GM23338 (cell line): ENCODE results near the gene ARX. TPM values are rescaled to one million over a fixed set of nuclear protein-coding genes. Genes with fewer than 3 reads are reported as not detected.

ENCODE experiments used
- ATAC-seq: fragments of 200-7000 bp; cut with Tn5 transposase; 3 replicates; pipeline ENCODE4 v1.9.1; 2020
- DNase-seq: peaks from one replicate; pipeline ENCODE4 v3.0.0-alpha.2; 2015; ENCODE audit warnings: low spot score
- H2AFZ ChIP-seq: fragments of 200-600 bp; sonication (generic); 2 replicates; pipeline ENCODE4 v1.8.0; 2016; ENCODE audit warnings: antibody characterized with exemption, mild to moderate bottlenecking, moderate library complexity
- H3F3A ChIP-seq: fragments of 200-600 bp; sonication (generic); replicated peaks from 2 replicates; pipeline ENCODE4 v1.8.0; 2017; ENCODE audit warnings: antibody characterized with exemption, mixed run types, low read depth
- H3K27ac ChIP-seq: fragments of 200-600 bp; sonication (generic); 2 replicates; pipeline ENCODE4 v1.6.1; 2016; ENCODE audit warnings: low read depth
- H3K27me3 ChIP-seq: fragments of 200-600 bp; sonication (generic); 2 replicates; pipeline ENCODE4 v1.8.0; 2016; ENCODE audit warnings: mild to moderate bottlenecking, mixed run types, moderate library complexity; ENCODE audit not compliant: insufficient read depth
- H3K36me3 ChIP-seq: fragments of 200-600 bp; sonication (generic); 2 replicates; pipeline ENCODE4 v1.8.0; 2016; ENCODE audit warnings: mild to moderate bottlenecking; ENCODE audit not compliant: insufficient read depth
- H3K4me1 ChIP-seq: fragments of 200-600 bp; sonication (generic); 2 replicates; pipeline ENCODE4 v1.8.0; 2016; ENCODE audit warnings: mild to moderate bottlenecking, moderate library complexity; ENCODE audit not compliant: insufficient read depth
- H3K4me2 ChIP-seq: fragments of 200-600 bp; sonication (generic); 2 replicates; pipeline ENCODE4 v1.7.1; 2017; ENCODE audit warnings: mixed run types
- H3K4me3 ChIP-seq: fragments of 200-600 bp; sonication (generic); 2 replicates; pipeline ENCODE4 v1.6.1; 2016; ENCODE audit warnings: mixed run types
- H3K79me2 ChIP-seq: fragments of 200-600 bp; sonication (generic); replicated peaks from 2 replicates; pipeline ENCODE4 v1.8.0; 2017; ENCODE audit warnings: mild to moderate bottlenecking; ENCODE audit not compliant: insufficient read depth
- H3K9me2 ChIP-seq: fragments of 200-600 bp; sonication (generic); 2 replicates; pipeline ENCODE4 v1.8.0; 2017; ENCODE audit not compliant: insufficient read depth
- H4K20me1 ChIP-seq: fragments of 200-600 bp; sonication (generic); replicated peaks from 2 replicates; pipeline ENCODE4 v1.8.0; 2017; ENCODE audit warnings: mild to moderate bottlenecking; ENCODE audit not compliant: insufficient read depth
- H3K27ac Mint-ChIP-seq: 2 replicates; pipeline ENCODE4 v1.8.0; 2020; ENCODE audit warnings: inconsistent platforms, mild to moderate bottlenecking, moderate library complexity, mixed read lengths
- H3K27me3 Mint-ChIP-seq: 3 replicates; pipeline ENCODE4 v1.8.0; 2022; ENCODE audit warnings: low read depth, mild to moderate bottlenecking, moderate library complexity, mixed read lengths, inconsistent platforms; ENCODE audit not compliant: insufficient read depth, poor library complexity
- H3K36me3 Mint-ChIP-seq: 3 replicates; pipeline ENCODE4 v1.8.0; 2021; ENCODE audit warnings: low read depth, mild to moderate bottlenecking, inconsistent platforms, moderate library complexity, mixed read lengths
- H3K4me1 Mint-ChIP-seq: 3 replicates; pipeline ENCODE4 v1.8.0; 2020; ENCODE audit warnings: mild to moderate bottlenecking, inconsistent platforms, mixed read lengths
- H3K4me3 Mint-ChIP-seq: 3 replicates; pipeline ENCODE4 v1.8.0; 2021; ENCODE audit warnings: moderate library complexity, mild to moderate bottlenecking, inconsistent platforms, mixed read lengths
- H3K9me3 Mint-ChIP-seq: 3 replicates; pipeline ENCODE4 v1.8.0; 2020; ENCODE audit warnings: moderate library complexity, mild to moderate bottlenecking, inconsistent platforms, mixed read lengths
- EZH2 ChIP-seq: fragments of 200-600 bp; sonication (generic); IDR thresholded peaks from one replicate; pipeline ENCODE4 v1.8.0; 2017; ENCODE audit warnings: antibody characterized with exemption, mild to moderate bottlenecking, low read depth; ENCODE audit not compliant: unreplicated experiment
- EZH2phosphoT487 ChIP-seq: fragments of 200-600 bp; sonication (generic); IDR thresholded peaks from one replicate; pipeline ENCODE4 v1.8.1; 2018; ENCODE audit warnings: antibody characterized with exemption; ENCODE audit not compliant: unreplicated experiment
- JUNB ChIP-seq: IDR thresholded peaks from one replicate; pipeline ENCODE4 v1.6.1; 2016; ENCODE audit warnings: antibody characterized with exemption; ENCODE audit not compliant: unreplicated experiment
- NANOG ChIP-seq: IDR thresholded peaks from 2 replicates; pipeline ENCODE4 v1.6.1; 2016; ENCODE audit warnings: antibody characterized with exemption, borderline replicate concordance
- POLR2AphosphoS5 ChIP-seq: IDR thresholded peaks from 2 replicates; pipeline ENCODE4 v1.6.1; 2016; ENCODE audit warnings: antibody characterized with exemption, low read depth
- STAT1 ChIP-seq: IDR thresholded peaks from one replicate; pipeline ENCODE4 v1.6.1; 2016; ENCODE audit warnings: antibody characterized with exemption; ENCODE audit not compliant: unreplicated experiment
- ZNF114 ChIP-seq: fragments of 250-450 bp; sonication (Bioruptor Pico); IDR thresholded peaks from 2 replicates; pipeline ENCODE4 v1.5.0; 2020; ENCODE audit warnings: mild to moderate bottlenecking, moderate library complexity
- ZNF331 ChIP-seq: fragments of 250-450 bp; sonication (Bioruptor Pico); IDR thresholded peaks from 2 replicates; pipeline ENCODE4 v1.5.0; 2020; ENCODE audit warnings: low read depth, mild to moderate bottlenecking, moderate library complexity
- ZNF462 ChIP-seq: fragments of 250-450 bp; sonication (Bioruptor Pico); IDR thresholded peaks from 2 replicates; pipeline ENCODE4 v1.5.0; 2020; ENCODE audit warnings: mild to moderate bottlenecking, moderate library complexity
- polyA plus RNA-seq: library from polyadenylated mRNA; unstranded; fragments of >200 nt; fragmentation: Nextera tagmentation; extraction: Ambion mirVana; gene quantifications from 2 replicates; pipeline ENCODE4 v1.2.1, GENCODE V29; 2016
- total RNA-seq: library from RNA; depleted of rRNA; stranded (reverse); fragments of >200 nt; shearing (Covaris generic); gene quantifications from 2 replicates; pipeline ENCODE4 v1.2.3, GENCODE V29; 2014
- TF ChIP-seq, protein P1 (sequence below): IDR thresholded peaks from 2 replicates; pipeline ENCODE4 v1.6.1; 2016; ENCODE audit warnings: antibody characterized with exemption
- TF ChIP-seq, protein P2 (sequence below), 2 experiments: fragments of 200-600 bp in 1 of 2; sonication (generic) in 1 of 2; conservative IDR thresholded peaks; 2 replicates each; pipeline versions ENCODE4 v1.5.1 to v1.6.1; 2016 to 2017; ENCODE audit warnings: antibody characterized with exemption in 2 of 2, low read depth in 2 of 2, mild to moderate bottlenecking in 2 of 2, moderate library complexity in 1 of 2
- TF ChIP-seq, protein P3 (sequence below): IDR thresholded peaks from one replicate; pipeline ENCODE4 v1.6.1; 2018; ENCODE audit warnings: antibody characterized with exemption; ENCODE audit not compliant: unreplicated experiment

The ARX gene
- total and polyA plus RNA-seq, 2 experiments from 2014 or later, result 0.13 TPM; not detected in 1

DNA sequence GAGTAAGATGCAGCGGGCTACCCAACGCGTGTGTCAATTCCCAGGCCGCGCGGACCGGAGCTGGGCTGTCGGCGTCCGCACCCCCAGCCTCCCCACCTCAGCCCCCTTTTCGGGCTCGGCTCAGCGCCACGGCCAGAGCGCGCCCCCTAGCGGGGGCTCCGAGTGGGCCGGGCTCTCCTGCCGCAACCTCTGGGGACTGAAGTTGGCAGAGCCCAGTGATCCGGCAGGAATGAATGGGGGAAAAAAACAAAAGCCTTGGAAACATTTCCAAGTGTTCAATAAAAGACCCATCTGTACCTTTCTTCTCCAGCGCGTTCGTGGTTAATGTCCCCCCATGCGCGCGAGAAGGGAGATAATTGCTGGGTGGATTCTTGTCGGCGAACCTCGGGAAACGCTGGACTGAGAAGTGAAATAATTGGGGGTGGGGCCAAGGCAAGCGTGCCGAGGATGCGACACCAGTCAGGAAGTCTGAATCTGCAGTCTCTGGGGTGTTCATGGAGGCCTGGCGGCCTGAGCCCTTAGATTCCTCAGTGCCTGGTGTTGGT, 5.2 kb upstream of the ARX start (continued):
- TF ChIP-seq STAT1, result no peak

DNA sequence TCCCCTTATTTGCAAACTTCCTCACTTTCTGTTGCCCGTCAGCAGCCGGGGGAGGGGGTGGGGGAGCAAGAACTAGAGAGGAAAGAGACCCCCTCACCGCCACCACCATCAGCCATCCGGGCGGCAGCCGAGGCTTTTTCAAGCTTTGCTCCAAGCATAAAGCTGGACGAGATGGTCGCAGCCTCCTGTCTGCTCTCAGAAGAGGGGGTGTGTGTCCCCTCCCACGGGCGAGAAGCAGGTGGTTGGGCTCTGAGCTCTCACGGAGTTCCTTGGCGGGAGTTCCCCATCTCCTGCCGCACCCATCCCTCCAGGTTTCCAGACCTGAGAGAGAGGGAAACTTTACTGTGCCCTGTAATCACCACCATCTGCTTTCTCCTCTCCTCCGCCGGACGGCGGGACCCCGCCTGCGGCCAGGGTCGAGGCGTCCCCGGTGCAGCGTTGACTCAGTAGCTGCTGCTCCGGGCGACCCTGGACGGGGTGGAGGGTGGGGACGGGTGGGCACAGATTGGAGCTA, 4.7 kb upstream of the ARX start:
- no peaks in the 10 kb centered on the region for H3K9me3 Mint-ChIP-seq
- H3K36me3 ChIP-seq, result no peaks in the 10 kb centered on the region
- peaks cover 39% of the 10 kb centered on the region for H3K4me1 ChIP-seq
- H3K9me2 ChIP-seq, result no peaks in the 10 kb centered on the region
- H4K20me1 ChIP-seq, result no peaks in the 10 kb centered on the region
- peak; percentile 18 for ATAC-seq
- H3K36me3 Mint-ChIP-seq, result peaks cover 3% of the 10 kb centered on the region; the same call in 1 of the 3 replicates
- peaks cover 87% of the 10 kb centered on the region for H3K27me3 ChIP-seq
- H3K27me3 Mint-ChIP-seq, result peaks cover 87% of the 10 kb centered on the region
- H3K27ac Mint-ChIP-seq, result no peak overlapping the region
- H2AFZ ChIP-seq, result no peak overlapping the region
- H3K4me3 Mint-ChIP-seq, result peak overlapping the region; percentile 65
- peak overlapping the region; percentile 84 for H3K4me2 ChIP-seq
- no peak for DNase-seq
- no peak overlapping the region for H3K27ac ChIP-seq
- no peaks in the 10 kb centered on the region for H3F3A ChIP-seq
- peak overlapping the region; percentile 57 for H3K4me3 ChIP-seq
- no peaks in the 10 kb centered on the region for H3K79me2 ChIP-seq
- TF ChIP-seq NANOG, result no peak
- no peak for TF ChIP-seq EZH2
- TF ChIP-seq, protein P1, sequence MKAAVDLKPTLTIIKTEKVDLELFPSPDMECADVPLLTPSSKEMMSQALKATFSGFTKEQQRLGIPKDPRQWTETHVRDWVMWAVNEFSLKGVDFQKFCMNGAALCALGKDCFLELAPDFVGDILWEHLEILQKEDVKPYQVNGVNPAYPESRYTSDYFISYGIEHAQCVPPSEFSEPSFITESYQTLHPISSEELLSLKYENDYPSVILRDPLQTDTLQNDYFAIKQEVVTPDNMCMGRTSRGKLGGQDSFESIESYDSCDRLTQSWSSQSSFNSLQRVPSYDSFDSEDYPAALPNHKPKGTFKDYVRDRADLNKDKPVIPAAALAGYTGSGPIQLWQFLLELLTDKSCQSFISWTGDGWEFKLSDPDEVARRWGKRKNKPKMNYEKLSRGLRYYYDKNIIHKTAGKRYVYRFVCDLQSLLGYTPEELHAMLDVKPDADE, result no peak
- TF ChIP-seq, protein P2, sequence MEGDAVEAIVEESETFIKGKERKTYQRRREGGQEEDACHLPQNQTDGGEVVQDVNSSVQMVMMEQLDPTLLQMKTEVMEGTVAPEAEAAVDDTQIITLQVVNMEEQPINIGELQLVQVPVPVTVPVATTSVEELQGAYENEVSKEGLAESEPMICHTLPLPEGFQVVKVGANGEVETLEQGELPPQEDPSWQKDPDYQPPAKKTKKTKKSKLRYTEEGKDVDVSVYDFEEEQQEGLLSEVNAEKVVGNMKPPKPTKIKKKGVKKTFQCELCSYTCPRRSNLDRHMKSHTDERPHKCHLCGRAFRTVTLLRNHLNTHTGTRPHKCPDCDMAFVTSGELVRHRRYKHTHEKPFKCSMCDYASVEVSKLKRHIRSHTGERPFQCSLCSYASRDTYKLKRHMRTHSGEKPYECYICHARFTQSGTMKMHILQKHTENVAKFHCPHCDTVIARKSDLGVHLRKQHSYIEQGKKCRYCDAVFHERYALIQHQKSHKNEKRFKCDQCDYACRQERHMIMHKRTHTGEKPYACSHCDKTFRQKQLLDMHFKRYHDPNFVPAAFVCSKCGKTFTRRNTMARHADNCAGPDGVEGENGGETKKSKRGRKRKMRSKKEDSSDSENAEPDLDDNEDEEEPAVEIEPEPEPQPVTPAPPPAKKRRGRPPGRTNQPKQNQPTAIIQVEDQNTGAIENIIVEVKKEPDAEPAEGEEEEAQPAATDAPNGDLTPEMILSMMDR (conservative IDR thresholded peaks at IDR 0.05; ENCODE audit: low read depth in 2 of 2), result no peak
- no peak for TF ChIP-seq STAT1
- TF ChIP-seq, protein P3, sequence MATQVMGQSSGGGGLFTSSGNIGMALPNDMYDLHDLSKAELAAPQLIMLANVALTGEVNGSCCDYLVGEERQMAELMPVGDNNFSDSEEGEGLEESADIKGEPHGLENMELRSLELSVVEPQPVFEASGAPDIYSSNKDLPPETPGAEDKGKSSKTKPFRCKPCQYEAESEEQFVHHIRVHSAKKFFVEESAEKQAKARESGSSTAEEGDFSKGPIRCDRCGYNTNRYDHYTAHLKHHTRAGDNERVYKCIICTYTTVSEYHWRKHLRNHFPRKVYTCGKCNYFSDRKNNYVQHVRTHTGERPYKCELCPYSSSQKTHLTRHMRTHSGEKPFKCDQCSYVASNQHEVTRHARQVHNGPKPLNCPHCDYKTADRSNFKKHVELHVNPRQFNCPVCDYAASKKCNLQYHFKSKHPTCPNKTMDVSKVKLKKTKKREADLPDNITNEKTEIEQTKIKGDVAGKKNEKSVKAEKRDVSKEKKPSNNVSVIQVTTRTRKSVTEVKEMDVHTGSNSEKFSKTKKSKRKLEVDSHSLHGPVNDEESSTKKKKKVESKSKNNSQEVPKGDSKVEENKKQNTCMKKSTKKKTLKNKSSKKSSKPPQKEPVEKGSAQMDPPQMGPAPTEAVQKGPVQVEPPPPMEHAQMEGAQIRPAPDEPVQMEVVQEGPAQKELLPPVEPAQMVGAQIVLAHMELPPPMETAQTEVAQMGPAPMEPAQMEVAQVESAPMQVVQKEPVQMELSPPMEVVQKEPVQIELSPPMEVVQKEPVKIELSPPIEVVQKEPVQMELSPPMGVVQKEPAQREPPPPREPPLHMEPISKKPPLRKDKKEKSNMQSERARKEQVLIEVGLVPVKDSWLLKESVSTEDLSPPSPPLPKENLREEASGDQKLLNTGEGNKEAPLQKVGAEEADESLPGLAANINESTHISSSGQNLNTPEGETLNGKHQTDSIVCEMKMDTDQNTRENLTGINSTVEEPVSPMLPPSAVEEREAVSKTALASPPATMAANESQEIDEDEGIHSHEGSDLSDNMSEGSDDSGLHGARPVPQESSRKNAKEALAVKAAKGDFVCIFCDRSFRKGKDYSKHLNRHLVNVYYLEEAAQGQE, result no peak
- no peak for TF ChIP-seq ZNF114 (CRISPR knock-in tag)
- TF ChIP-seq ZNF331, result no peak
- no peak for TF ChIP-seq EZH2phosphoT487
- no peak for TF ChIP-seq ZNF462
- TF ChIP-seq JUNB, result no peak
- no peak for TF ChIP-seq POLR2AphosphoS5
- peaks cover 47% of the 10 kb centered on the region for H3K4me1 Mint-ChIP-seq
